K562 (cell line): ENCODE data around the gene ZNF335. TPM values are rescaled to one million over a fixed set of nuclear protein-coding genes. Genes with fewer than 3 reads are reported as not detected.
A peak's percentile ranks its signal among the peaks of the same experiment; 100 is the strongest.

Experiments
- EZH2 ChIP-seq: IDR thresholded peaks from 2 replicates; pipeline ENCODE4 v1.6.1; 2012; ENCODE audit warnings: low read depth, mild to moderate bottlenecking, inconsistent platforms, low read length, borderline replicate concordance
- KLF6 ChIP-seq: fragments of 250-450 bp; sonication (Bioruptor Pico); IDR thresholded peaks from 2 replicates; pipeline ENCODE4 v1.4.0; 2020; ENCODE audit warnings: mild to moderate bottlenecking, moderate library complexity, borderline replicate concordance
- PML ChIP-seq: IDR thresholded peaks from 2 replicates; pipeline ENCODE4 v1.6.1; 2012; ENCODE audit warnings: low read length, inconsistent platforms
- SLC30A9 ChIP-seq: fragments of 250-450 bp; sonication (Bioruptor Pico); IDR thresholded peaks from 2 replicates; pipeline ENCODE4 v1.8.0; 2022; ENCODE audit warnings: mild to moderate bottlenecking, moderate library complexity
- SMARCA4 ChIP-seq: fragments of 450-650 bp; IDR thresholded peaks from 2 replicates; pipeline ENCODE4 v1.6.1; 2016
- ZNF165 ChIP-seq: fragments of 250-450 bp; sonication (Bioruptor Pico); IDR thresholded peaks from 2 replicates; pipeline ENCODE4 v1.4.0; 2020; ENCODE audit warnings: borderline replicate concordance
- ZNF408 ChIP-seq: fragments of 250-450 bp; sonication (Bioruptor Pico); IDR thresholded peaks from 2 replicates; pipeline ENCODE4 v1.4.0; 2020; ENCODE audit warnings: low read depth, mild to moderate bottlenecking, moderate library complexity
- polyA plus RNA-seq, 8 experiments: library from polyadenylated mRNA; depleted of rRNA in 4 of 8; stranded (reverse) in 5 of 8; unstranded in 3 of 8; fragments of >200 nt; fragmentation: Nextera tagmentation in 2 of 8; fragmentation: Illumina TruSeq in 1 of 8; extraction: Ambion mirVana in 2 of 8; extraction: Trizol in 1 of 8; gene quantifications; 2 replicates each; pipeline versions ENCODE4 v1.2.1 to v1.2.3, GENCODE V29; 2011 to 2014; ENCODE audit warnings: inconsistent platforms in 1 of 8, missing spikeins in 1 of 8
- total RNA-seq, 7 experiments: library from RNA; depleted of rRNA in 6 of 7; stranded (reverse); fragments of >200 nt in 6 of 7; fragmentation: Illumina TruSeq in 2 of 7; extraction: Trizol in 2 of 7; gene quantifications; 2 replicates each; pipeline versions ENCODE4 v1.2.1 to v1.2.3, GENCODE V29; 2011 to 2021; ENCODE audit warnings: low replicate concordance in 1 of 7
- TF ChIP-seq, protein P1 (sequence below), 2 experiments: fragments of 450-650 bp in 1 of 2; IDR thresholded peaks; 2 replicates each; pipeline ENCODE4 v1.6.1; 2011 to 2017; ENCODE audit warnings: low read depth in 2 of 2, antibody characterized with exemption in 1 of 2, borderline replicate concordance in 1 of 2, low read length in 1 of 2, mild to moderate bottlenecking in 1 of 2, mixed read lengths in 1 of 2; ENCODE audit not compliant: control insufficient read depth in 1 of 2
- TF ChIP-seq, protein P2 (sequence below): sonication (generic); formaldehyde crosslinking; IDR thresholded peaks from 2 replicates; pipeline ENCODE4 v1.8.0; 2022; ENCODE audit warnings: mild to moderate bottlenecking, missing genetic modification reagents, borderline replicate concordance
- TF ChIP-seq, protein P3 (sequence below): fragments of 150-350 bp; conservative IDR thresholded peaks from 2 replicates; pipeline ENCODE4 v1.6.1; 2014; ENCODE audit warnings: low read length
- TF ChIP-seq, protein P4 (sequence below): sonication (generic); formaldehyde crosslinking; IDR thresholded peaks from 2 replicates; pipeline ENCODE4 v1.5.0; 2020; ENCODE audit warnings: missing genetic modification reagents
- TF ChIP-seq, protein P5 (sequence below): fragments of 250-450 bp; sonication (Bioruptor Pico); IDR thresholded peaks from 2 replicates; pipeline ENCODE4 v1.6.1; 2021; ENCODE audit warnings: mild to moderate bottlenecking
- TF ChIP-seq, protein P6 (sequence below): sonication (generic); formaldehyde crosslinking; IDR thresholded peaks from 2 replicates; pipeline ENCODE4 v1.8.0; 2022; ENCODE audit warnings: mild to moderate bottlenecking, missing genetic modification reagents
- TF ChIP-seq, protein P7 (sequence below): fragments of 450-650 bp; IDR thresholded peaks from 2 replicates; pipeline ENCODE4 v1.6.1; 2016

Gene ZNF335
- total and polyA plus RNA-seq, 9 of the 15 experiments (the other 6 are each of a cell fraction or from before 2014, with no cell fraction given): 0.39 to 16.0 (median 7.6) TPM

DNA sequence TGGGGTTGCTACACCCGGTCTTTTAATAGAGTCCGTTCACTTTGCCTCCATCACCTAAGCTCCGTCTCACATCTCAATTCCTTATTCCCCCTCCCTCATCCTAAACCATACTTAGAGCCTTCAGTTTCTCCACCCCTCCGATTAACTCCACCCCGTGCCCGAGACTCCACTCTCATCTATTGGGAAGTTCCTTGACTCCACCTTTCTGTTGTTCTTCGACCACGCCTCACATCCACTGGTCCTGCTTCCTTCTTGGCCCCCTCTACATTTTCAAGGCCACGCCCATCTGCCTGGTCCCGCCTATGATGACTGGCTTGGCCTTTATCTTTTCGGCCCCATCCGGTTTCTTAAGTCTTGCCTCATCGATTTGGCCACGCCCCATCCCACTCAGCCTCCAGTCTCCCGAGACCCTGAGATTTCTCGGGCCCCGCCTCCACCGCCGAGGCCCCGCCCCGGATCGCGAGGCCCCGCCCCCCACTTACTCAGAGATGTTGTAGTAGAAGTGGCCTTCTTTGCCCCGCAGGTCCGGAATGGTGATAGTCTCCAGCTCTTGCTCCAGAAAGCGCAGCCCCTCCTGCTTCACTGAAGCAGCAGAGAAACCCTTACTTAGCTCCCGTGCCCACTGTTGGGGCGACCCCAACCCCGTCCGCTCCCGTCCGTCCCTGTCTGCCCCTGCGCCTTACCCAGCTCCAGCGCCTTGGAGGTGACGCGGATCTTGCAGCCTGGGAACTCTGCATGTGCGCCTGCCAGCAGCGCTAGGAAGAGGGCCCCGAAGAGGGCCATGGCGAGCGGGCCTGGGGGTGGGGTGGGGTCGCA lies 61.1 kb downstream of the ZNF335 start (continued):
- TF ChIP-seq, protein P1, sequence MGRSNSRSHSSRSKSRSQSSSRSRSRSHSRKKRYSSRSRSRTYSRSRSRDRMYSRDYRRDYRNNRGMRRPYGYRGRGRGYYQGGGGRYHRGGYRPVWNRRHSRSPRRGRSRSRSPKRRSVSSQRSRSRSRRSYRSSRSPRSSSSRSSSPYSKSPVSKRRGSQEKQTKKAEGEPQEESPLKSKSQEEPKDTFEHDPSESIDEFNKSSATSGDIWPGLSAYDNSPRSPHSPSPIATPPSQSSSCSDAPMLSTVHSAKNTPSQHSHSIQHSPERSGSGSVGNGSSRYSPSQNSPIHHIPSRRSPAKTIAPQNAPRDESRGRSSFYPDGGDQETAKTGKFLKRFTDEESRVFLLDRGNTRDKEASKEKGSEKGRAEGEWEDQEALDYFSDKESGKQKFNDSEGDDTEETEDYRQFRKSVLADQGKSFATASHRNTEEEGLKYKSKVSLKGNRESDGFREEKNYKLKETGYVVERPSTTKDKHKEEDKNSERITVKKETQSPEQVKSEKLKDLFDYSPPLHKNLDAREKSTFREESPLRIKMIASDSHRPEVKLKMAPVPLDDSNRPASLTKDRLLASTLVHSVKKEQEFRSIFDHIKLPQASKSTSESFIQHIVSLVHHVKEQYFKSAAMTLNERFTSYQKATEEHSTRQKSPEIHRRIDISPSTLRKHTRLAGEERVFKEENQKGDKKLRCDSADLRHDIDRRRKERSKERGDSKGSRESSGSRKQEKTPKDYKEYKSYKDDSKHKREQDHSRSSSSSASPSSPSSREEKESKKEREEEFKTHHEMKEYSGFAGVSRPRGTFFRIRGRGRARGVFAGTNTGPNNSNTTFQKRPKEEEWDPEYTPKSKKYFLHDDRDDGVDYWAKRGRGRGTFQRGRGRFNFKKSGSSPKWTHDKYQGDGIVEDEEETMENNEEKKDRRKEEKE (IDR thresholded peaks at IDR 0.05; ENCODE audit: borderline replicate concordance in 1 of 2, control insufficient read depth in 1 of 2, low read depth in 2 of 2, low read length in 1 of 2): no peak
- TF ChIP-seq, protein P2, sequence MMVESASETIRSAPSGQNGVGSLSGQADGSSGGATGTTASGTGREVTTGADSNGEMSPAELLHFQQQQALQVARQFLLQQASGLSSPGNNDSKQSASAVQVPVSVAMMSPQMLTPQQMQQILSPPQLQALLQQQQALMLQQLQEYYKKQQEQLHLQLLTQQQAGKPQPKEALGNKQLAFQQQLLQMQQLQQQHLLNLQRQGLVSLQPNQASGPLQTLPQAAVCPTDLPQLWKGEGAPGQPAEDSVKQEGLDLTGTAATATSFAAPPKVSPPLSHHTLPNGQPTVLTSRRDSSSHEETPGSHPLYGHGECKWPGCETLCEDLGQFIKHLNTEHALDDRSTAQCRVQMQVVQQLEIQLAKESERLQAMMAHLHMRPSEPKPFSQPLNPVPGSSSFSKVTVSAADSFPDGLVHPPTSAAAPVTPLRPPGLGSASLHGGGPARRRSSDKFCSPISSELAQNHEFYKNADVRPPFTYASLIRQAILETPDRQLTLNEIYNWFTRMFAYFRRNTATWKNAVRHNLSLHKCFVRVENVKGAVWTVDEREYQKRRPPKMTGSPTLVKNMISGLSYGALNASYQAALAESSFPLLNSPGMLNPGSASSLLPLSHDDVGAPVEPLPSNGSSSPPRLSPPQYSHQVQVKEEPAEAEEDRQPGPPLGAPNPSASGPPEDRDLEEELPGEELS (CRISPR knock-in tag): no peak
- TF ChIP-seq, protein P3, sequence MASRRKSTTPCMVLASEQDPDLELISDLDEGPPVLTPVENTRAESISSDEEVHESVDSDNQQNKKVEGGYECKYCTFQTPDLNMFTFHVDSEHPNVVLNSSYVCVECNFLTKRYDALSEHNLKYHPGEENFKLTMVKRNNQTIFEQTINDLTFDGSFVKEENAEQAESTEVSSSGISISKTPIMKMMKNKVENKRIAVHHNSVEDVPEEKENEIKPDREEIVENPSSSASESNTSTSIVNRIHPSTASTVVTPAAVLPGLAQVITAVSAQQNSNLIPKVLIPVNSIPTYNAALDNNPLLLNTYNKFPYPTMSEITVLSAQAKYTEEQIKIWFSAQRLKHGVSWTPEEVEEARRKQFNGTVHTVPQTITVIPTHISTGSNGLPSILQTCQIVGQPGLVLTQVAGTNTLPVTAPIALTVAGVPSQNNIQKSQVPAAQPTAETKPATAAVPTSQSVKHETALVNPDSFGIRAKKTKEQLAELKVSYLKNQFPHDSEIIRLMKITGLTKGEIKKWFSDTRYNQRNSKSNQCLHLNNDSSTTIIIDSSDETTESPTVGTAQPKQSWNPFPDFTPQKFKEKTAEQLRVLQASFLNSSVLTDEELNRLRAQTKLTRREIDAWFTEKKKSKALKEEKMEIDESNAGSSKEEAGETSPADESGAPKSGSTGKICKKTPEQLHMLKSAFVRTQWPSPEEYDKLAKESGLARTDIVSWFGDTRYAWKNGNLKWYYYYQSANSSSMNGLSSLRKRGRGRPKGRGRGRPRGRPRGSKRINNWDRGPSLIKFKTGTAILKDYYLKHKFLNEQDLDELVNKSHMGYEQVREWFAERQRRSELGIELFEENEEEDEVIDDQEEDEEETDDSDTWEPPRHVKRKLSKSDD: no peak
- TF ChIP-seq, protein P4, sequence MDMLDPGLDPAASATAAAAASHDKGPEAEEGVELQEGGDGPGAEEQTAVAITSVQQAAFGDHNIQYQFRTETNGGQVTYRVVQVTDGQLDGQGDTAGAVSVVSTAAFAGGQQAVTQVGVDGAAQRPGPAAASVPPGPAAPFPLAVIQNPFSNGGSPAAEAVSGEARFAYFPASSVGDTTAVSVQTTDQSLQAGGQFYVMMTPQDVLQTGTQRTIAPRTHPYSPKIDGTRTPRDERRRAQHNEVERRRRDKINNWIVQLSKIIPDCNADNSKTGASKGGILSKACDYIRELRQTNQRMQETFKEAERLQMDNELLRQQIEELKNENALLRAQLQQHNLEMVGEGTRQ (CRISPR knock-in tag): no peak
- TF ChIP-seq, protein P5, sequence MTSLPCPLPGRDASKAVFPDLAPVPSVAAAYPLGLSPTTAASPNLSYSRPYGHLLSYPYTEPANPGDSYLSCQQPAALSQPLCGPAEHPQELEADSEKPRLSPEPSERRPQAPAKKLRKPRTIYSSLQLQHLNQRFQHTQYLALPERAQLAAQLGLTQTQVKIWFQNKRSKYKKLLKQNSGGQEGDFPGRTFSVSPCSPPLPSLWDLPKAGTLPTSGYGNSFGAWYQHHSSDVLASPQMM (CRISPR knock-in tag): no peak
- no peak for TF ChIP-seq KLF6 (CRISPR knock-in tag)
- TF ChIP-seq, protein P6, sequence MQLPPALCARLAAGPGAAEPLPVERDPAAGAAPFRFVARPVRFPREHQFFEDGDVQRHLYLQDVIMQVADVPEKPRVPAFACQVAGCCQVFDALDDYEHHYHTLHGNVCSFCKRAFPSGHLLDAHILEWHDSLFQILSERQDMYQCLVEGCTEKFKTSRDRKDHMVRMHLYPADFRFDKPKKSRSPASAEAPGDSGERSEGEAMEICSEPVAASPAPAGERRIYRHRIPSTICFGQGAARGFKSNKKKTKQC (CRISPR knock-in tag): no peak
- TF ChIP-seq, protein P7, sequence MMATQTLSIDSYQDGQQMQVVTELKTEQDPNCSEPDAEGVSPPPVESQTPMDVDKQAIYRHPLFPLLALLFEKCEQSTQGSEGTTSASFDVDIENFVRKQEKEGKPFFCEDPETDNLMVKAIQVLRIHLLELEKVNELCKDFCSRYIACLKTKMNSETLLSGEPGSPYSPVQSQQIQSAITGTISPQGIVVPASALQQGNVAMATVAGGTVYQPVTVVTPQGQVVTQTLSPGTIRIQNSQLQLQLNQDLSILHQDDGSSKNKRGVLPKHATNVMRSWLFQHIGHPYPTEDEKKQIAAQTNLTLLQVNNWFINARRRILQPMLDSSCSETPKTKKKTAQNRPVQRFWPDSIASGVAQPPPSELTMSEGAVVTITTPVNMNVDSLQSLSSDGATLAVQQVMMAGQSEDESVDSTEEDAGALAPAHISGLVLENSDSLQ: peak; percentile 90
- no peak for TF ChIP-seq SMARCA4
- no peak for TF ChIP-seq SLC30A9 (CRISPR knock-in tag)
- no peak for TF ChIP-seq ZNF165
- no peak for TF ChIP-seq PML
- TF ChIP-seq EZH2: no peak
- no peak for TF ChIP-seq ZNF408 (CRISPR knock-in tag)
